Body of pancreas (tissue), 4 donors: Measurements from ENCODE around the gene CX3CR1. TPM values are rescaled to one million over a fixed set of nuclear protein-coding genes. Genes with fewer than 3 reads are reported as not detected.

Source experiments
- ATAC-seq: fragments of 150-250 bp; one replicate; pipeline ENCODE4 v1.9.1; 2016
- DNase-seq, 4 donors: peaks; one replicate each; pipeline ENCODE4 v3.0.0-alpha.2; 2019
- H3K27ac ChIP-seq, 4 donors: fragments of 200-600 bp; sonication (generic); 1 replicate in 3 of 4; 2 replicates in 1 of 4; pipeline versions ENCODE4 v1.5.1 to v1.6.1; 2016 to 2019; ENCODE audit warnings: mild to moderate bottlenecking in 1 of 4, mixed read lengths in 1 of 4, moderate library complexity in 1 of 4
- H3K27me3 ChIP-seq, 2 donors: fragments of 200-600 bp; sonication (generic); one replicate each; pipeline ENCODE4 v1.6.0; 2016; ENCODE audit warnings: mild to moderate bottlenecking in 1 of 2
- H3K36me3 ChIP-seq, 2 donors: fragments of 200-600 bp; sonication (generic); replicated peaks in 1 of 2; 2 replicates each; pipeline ENCODE4 v1.5.1; 2016; ENCODE audit warnings: low read depth in 2 of 2; ENCODE audit not compliant: insufficient read depth in 1 of 2
- H3K4me1 ChIP-seq: fragments of 200-600 bp; sonication (generic); one replicate; pipeline ENCODE4 v1.6.0; 2016
- H3K4me3 ChIP-seq, 2 donors: fragments of 200-600 bp; sonication (generic); 1 replicate in 1 of 2; 2 replicates in 1 of 2; pipeline ENCODE4 v1.5.1; 2016 to 2019
- H3K9me3 ChIP-seq, 3 donors: fragments of 200-600 bp; sonication (generic); 1 replicate in 2 of 3; 2 replicates in 1 of 3; pipeline ENCODE4 v1.5.1; 2016
- POLR2A ChIP-seq, 3 donors: fragments of 450-650 bp; IDR thresholded peaks; one replicate each; pipeline ENCODE4 v1.6.1; 2016; ENCODE audit warnings: antibody characterized with exemption in 3 of 3, mild to moderate bottlenecking in 2 of 3
- WGBS, 2 donors: methylation state at CpG; one replicate each; pipeline ENCODE4 v1.1.5; 2017; 5-methylcytosine and 5-hydroxymethylcytosine counted together
- intact Hi-C: fragments of 100-400 bp; cut with DNase I; formaldehyde crosslinking; loops from one replicate; pipeline ENCODE4 v1.15.1; 2023
- total RNA-seq, 2 donors: library from RNA; depleted of rRNA; stranded (reverse); fragments of >200 nt; gene quantifications; one replicate each; pipeline ENCODE4 v1.1.0, GENCODE V29; 2016
- TF ChIP-seq, protein P1 (sequence below), 7 experiments: fragments of 450-650 bp in 4 of 7; fragments of 200-600 bp in 3 of 7; sonication (generic) in 3 of 7; IDR thresholded peaks; one replicate each; pipeline ENCODE4 v1.5.1; 2016 to 2019; ENCODE audit warnings: antibody characterized with exemption in 7 of 7

CX3CR1 gene
- total RNA-seq, 2 donors from 2014 or later: 1.3 TPM; not detected in 1

DNA sequence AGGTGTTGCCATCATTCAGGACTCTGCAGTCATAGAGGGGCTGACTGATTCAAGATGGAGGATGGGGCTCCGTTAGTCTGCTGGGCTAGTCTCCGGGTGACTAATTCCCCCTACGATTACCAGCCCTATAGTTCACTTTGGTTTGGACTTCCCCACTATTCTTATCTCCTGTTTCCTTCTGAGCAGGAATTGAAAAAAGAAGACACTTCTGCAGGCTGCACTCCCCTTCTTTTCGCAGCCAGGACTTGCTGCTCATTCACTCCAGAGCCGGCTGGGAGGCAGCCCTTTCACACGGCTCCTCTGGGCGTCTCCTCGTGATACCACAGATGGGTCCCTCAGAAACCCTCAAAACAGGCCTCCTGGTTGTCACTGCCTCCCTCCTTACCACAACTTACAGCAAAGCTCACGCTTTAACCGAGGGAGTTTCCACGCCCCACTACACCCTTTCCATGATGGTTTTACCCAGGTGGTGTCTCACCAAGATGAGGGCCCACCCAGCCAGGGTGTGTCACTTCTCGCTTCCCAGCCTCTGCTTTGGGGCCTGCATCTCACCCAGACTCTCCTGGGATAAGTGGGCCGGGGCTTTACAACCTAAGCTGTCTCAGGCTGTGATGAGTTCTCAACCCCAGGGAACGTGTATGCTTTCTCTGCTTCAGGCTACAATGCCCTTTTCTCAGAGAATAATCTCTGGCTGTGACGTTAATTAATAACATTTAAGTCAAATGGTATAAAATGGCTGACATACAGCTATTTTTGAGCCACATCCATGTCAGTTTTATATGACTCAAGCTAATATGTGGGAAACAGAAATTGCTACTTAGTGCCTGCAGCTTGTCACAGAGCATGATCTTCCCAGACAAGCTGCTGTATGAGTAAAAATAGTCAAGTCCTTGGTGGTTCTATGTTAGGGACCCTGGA lies 11.9 kb downstream of the CX3CR1 start:
- H3K27ac ChIP-seq: no peak overlapping the region
- H3K4me3 ChIP-seq: no peak overlapping the region
- intact Hi-C loops: no loop called here
- no peaks in the 10 kb centered on the region for H3K4me1 ChIP-seq
- no peaks in the 10 kb centered on the region for H3K27me3 ChIP-seq
- TF ChIP-seq, protein P1, sequence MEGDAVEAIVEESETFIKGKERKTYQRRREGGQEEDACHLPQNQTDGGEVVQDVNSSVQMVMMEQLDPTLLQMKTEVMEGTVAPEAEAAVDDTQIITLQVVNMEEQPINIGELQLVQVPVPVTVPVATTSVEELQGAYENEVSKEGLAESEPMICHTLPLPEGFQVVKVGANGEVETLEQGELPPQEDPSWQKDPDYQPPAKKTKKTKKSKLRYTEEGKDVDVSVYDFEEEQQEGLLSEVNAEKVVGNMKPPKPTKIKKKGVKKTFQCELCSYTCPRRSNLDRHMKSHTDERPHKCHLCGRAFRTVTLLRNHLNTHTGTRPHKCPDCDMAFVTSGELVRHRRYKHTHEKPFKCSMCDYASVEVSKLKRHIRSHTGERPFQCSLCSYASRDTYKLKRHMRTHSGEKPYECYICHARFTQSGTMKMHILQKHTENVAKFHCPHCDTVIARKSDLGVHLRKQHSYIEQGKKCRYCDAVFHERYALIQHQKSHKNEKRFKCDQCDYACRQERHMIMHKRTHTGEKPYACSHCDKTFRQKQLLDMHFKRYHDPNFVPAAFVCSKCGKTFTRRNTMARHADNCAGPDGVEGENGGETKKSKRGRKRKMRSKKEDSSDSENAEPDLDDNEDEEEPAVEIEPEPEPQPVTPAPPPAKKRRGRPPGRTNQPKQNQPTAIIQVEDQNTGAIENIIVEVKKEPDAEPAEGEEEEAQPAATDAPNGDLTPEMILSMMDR (IDR thresholded peaks at IDR 0.05): no peak
- no peak for TF ChIP-seq POLR2A (IDR thresholded peaks at IDR 0.05)
- no peaks in the 10 kb centered on the region for H3K36me3 ChIP-seq
- no peak for ATAC-seq
- WGBS, 2 donors: 61 to 64% methylated on average over 15 of the region's 15 CpGs
- no peaks in the 10 kb centered on the region for H3K9me3 ChIP-seq
- DNase-seq: no peak

- no peaks in the 10 kb centered on the region for H3K4me1 ChIP-seq
- H3K27ac ChIP-seq: no peak overlapping the region
- 85 to 88% methylated on average over 3 of the region's 3 CpGs for WGBS, 2 donors
- H3K27me3 ChIP-seq: no peaks in the 10 kb centered on the region
- intact Hi-C loops: no loop called here
- ATAC-seq (no peak), DNase-seq (no peak)
- no peaks in the 10 kb centered on the region for H3K9me3 ChIP-seq
- no peak overlapping the region for H3K4me3 ChIP-seq
- TF ChIP-seq POLR2A (IDR thresholded peaks at IDR 0.05): no peak
- TF ChIP-seq, protein P1 (IDR thresholded peaks at IDR 0.05): no peak
- H3K36me3 ChIP-seq: no peaks in the 10 kb centered on the region
Measured at GRCh38 chr3:39264053-39264452, 15.8 kb downstream of the CX3CR1 start.

GRCh38 chr3:39263576-39263975 lies 16.3 kb downstream of the CX3CR1 start:
- Histone ChIP-seq H3K27ac (no peak overlapping the region), H3K27me3 (no peaks in the 10 kb centered on the region), H3K4me1 (no peaks in the 10 kb centered on the region), H3K9me3 (no peaks in the 10 kb centered on the region), H3K36me3 (no peaks in the 10 kb centered on the region), H3K4me3 (no peak overlapping the region)
- ATAC-seq (no peak), DNase-seq (no peak)
- intact Hi-C loops: no loop called here
- 53 to 60% methylated on average over 6 of the region's 6 CpGs for WGBS, 2 donors
- TF ChIP-seq POLR2A (IDR thresholded peaks at IDR 0.05): no peak
- TF ChIP-seq, protein P1 (IDR thresholded peaks at IDR 0.05): no peak

DNA sequence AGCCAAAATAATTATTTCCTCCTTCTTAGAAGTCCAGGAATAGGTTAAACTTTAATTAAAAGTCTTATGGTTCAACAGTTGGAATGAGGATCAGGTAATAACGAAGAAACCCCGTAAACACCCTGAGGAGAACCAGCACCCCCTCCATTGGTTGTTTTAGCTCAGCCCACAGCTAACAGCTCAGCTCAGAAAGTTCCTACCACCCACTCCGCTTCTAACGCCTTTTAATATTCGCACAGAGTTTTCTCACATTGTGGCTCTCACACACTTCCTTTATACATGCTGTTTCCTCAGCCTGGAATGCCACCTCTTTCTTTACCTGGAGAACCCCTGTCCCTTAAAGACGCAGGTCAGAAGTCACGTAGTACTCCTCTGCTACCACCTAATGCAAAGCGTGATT lies 17.0 kb downstream of the CX3CR1 start:
- Histone ChIP-seq H3K27ac (no peak overlapping the region), H3K4me1 (no peaks in the 10 kb centered on the region), H3K4me3 (no peak overlapping the region), H3K27me3 (no peaks in the 10 kb centered on the region), H3K36me3 (no peaks in the 10 kb centered on the region), H3K9me3 (no peaks in the 10 kb centered on the region)
- intact Hi-C loops: no loop called here
- no peak for ATAC-seq
- no peak for DNase-seq
- TF ChIP-seq POLR2A (IDR thresholded peaks at IDR 0.05): no peak
- 42 to 50% methylated on average over 8 of the region's 8 CpGs for WGBS, 2 donors

GRCh38 chr3:39261726-39262125 lies 18.1 kb downstream of the CX3CR1 start:
- intact Hi-C loops: no loop called here
- TF ChIP-seq POLR2A (IDR thresholded peaks at IDR 0.05): no peak
- TF ChIP-seq, protein P1 (IDR thresholded peaks at IDR 0.05): no peak
- Histone ChIP-seq H3K9me3 (no peaks in the 10 kb centered on the region), H3K27me3 (no peaks in the 10 kb centered on the region), H3K4me3 (no peak overlapping the region), H3K27ac (no peak overlapping the region), H3K4me1 (no peaks in the 10 kb centered on the region), H3K36me3 (no peaks in the 10 kb centered on the region)
- DNase-seq (no peak), ATAC-seq (no peak)
